ENCODE data around the gene HS3ST5.

DNA sequence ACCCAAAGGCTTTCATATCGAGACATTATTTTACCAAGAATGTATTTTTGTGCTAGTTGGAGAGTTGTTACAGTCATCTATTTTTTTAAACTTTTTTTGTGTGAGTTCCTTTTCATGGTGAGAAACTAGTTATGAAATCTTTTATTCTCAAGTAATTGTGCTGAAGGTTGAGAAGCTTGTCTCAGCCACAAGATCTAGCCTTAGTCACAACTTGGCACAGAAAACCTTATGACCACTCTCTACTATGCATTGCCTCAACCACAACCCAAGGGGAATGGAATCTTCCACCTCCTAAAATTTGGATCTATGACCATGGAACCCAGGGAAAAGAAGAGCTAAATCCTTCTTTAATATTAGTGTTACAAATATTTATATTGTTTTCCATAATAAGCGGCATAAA is 58.5 kb downstream of the HS3ST5 start:
- TF ChIP-seq CTCF (IDR thresholded peaks at IDR 0.05) (no peak), EP300 (IDR thresholded peaks at IDR 0.05) (no peak), POLR2AphosphoS5 (IDR thresholded peaks at IDR 0.05) (no peak), POLR2A (IDR thresholded peaks at IDR 0.05) (no peak)

Measured in stomach (tissue), 4 donors.